ENCODE results near the gene FAM131C.

DNA sequence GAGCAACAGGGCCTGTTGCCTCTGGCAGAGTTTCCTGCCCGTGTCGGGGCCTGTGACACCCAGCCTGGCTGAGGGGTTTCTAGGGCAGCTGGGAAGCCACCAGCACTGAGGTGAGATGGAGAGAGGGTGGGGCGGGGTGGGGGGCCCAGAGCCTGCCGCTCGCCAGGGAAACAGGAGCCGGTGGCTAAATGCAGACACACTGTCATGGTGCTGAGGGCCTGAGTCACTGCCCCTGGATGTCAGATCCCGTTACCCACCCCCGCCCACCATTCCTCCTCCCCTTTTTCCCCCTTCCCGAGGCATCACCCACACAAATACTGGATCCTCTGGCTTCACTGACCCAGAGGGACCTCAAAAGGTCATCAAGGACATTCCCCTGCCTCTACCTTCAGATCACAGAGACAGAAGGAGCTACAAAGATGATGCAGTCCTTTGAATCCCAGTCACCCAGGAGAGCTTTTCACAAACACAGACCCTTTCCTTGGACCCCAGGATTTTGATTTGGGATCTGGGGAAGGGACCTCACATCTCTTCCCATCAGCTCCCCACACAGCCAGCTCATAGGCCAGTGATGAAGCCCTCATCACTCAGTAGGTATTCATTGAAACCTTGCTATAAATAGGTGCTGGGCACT is 53.7 kb downstream of the FAM131C start:
- TF ChIP-seq, protein P1, sequence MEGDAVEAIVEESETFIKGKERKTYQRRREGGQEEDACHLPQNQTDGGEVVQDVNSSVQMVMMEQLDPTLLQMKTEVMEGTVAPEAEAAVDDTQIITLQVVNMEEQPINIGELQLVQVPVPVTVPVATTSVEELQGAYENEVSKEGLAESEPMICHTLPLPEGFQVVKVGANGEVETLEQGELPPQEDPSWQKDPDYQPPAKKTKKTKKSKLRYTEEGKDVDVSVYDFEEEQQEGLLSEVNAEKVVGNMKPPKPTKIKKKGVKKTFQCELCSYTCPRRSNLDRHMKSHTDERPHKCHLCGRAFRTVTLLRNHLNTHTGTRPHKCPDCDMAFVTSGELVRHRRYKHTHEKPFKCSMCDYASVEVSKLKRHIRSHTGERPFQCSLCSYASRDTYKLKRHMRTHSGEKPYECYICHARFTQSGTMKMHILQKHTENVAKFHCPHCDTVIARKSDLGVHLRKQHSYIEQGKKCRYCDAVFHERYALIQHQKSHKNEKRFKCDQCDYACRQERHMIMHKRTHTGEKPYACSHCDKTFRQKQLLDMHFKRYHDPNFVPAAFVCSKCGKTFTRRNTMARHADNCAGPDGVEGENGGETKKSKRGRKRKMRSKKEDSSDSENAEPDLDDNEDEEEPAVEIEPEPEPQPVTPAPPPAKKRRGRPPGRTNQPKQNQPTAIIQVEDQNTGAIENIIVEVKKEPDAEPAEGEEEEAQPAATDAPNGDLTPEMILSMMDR (IDR thresholded peaks at IDR 0.05; ENCODE audit: low read depth, low read length), result no peak
- TF ChIP-seq POLR2A (IDR thresholded peaks at IDR 0.05; ENCODE audit: extremely low read depth, insufficient read length), result no peak

All from NB4 (cell line).